PC-9 (cell line): ENCODE data around the gene THAP7. TPM values are rescaled to one million over a fixed set of nuclear protein-coding genes. Genes with fewer than 3 reads are reported as not detected.

ENCODE experiments used
- BruUV-seq: library from RNA; stranded (reverse); fragments of 400-500 nt; replicated peaks from 2 replicates; lab custom pipeline; 2021; lab: Mats Ljungman, UMichigan
- CTCF ChIA-PET: fragments of 300-600 bp; sonication (Branson Sonifier 250); formaldehyde crosslinking; loops from one replicate; lab custom pipeline; 2022; ENCODE audit warnings: antibody characterized with exemption; lab: Charles Lee
- POLR2A ChIA-PET: fragments of 300-600 bp; sonication (Branson Sonifier 250); formaldehyde crosslinking; loops from one replicate; lab custom pipeline; 2022; ENCODE audit warnings: antibody characterized with exemption; ENCODE audit not compliant: unreplicated experiment; lab: Charles Lee
- DNase-seq, 2 experiments: peaks; one replicate each; pipeline versions ENCODE4 v3.0.0 to v3.0.0-alpha.2; 2015 to 2022; ENCODE audit warnings: mixed read lengths in 1 of 2
- H2AFZ ChIP-seq: fragments of 200-600 bp; sonication (generic); 2 replicates; pipeline ENCODE4 v1.8.1; 2017; ENCODE audit warnings: antibody characterized with exemption
- H3F3A ChIP-seq: fragments of 200-600 bp; sonication (generic); 2 replicates; pipeline ENCODE4 v1.8.1; 2017; ENCODE audit warnings: antibody characterized with exemption, mild to moderate bottlenecking, low read depth; ENCODE audit not compliant: insufficient read depth
- H3K27ac ChIP-seq: fragments of 200-600 bp; sonication (generic); 2 replicates; pipeline ENCODE4 v1.6.1; 2016; ENCODE audit warnings: mixed run types
- H3K27me3 ChIP-seq: fragments of 200-600 bp; sonication (generic); 2 replicates; pipeline ENCODE4 v1.6.1; 2016; ENCODE audit warnings: low read depth, mixed run types; ENCODE audit not compliant: insufficient read depth
- H3K36me3 ChIP-seq: fragments of 200-600 bp; sonication (generic); 2 replicates; pipeline ENCODE4 v1.6.1; 2016; ENCODE audit warnings: low read depth, mixed run types
- H3K4me1 ChIP-seq: fragments of 200-600 bp; sonication (generic); replicated peaks from 2 replicates; pipeline ENCODE4 v1.6.1; 2016; ENCODE audit warnings: mixed run types; ENCODE audit not compliant: insufficient read depth
- H3K4me2 ChIP-seq: fragments of 200-600 bp; sonication (generic); 2 replicates; pipeline ENCODE4 v1.6.1; 2017; ENCODE audit warnings: mixed run types
- H3K4me3 ChIP-seq: fragments of 200-600 bp; sonication (generic); 2 replicates; pipeline ENCODE4 v1.6.1; 2016; ENCODE audit warnings: mixed run types
- H3K79me2 ChIP-seq: fragments of 200-600 bp; sonication (generic); 2 replicates; pipeline ENCODE4 v1.6.1; 2017; ENCODE audit warnings: low read depth, mixed run types
- H3K9me2 ChIP-seq: fragments of 200-600 bp; sonication (generic); 2 replicates; pipeline ENCODE4 v1.8.1; 2017; ENCODE audit warnings: mild to moderate bottlenecking; ENCODE audit not compliant: insufficient read depth
- H3K9me3 ChIP-seq: fragments of 200-600 bp; sonication (generic); 2 replicates; pipeline ENCODE4 v1.8.1; 2016; ENCODE audit warnings: low read depth; ENCODE audit not compliant: insufficient read depth
- H4K20me1 ChIP-seq: fragments of 200-600 bp; sonication (generic); 2 replicates; pipeline ENCODE4 v1.8.1; 2017; ENCODE audit not compliant: insufficient read depth
- CTCF ChIP-seq: fragments of 200-600 bp; sonication (generic); conservative IDR thresholded peaks from 2 replicates; pipeline ENCODE4 v1.6.1; 2017; ENCODE audit warnings: mixed run types, antibody characterized with exemption, mild to moderate bottlenecking, moderate library complexity
- EZH2 ChIP-seq: fragments of 200-600 bp; sonication (generic); IDR thresholded peaks from 2 replicates; pipeline ENCODE4 v1.8.0; 2017; ENCODE audit warnings: antibody characterized with exemption, low read depth
- intact Hi-C: fragments of 100-400 bp; cut with micrococcal nuclease; formaldehyde crosslinking; loops from one replicate; pipeline ENCODE4 v1.10.0; 2022; ENCODE audit not compliant: unreplicated experiment
- total RNA-seq: library from RNA; stranded (reverse); gene quantifications from 2 replicates; pipeline ENCODE4 v1.2.3, GENCODE V29; 2021

Gene THAP7
- total RNA-seq, 1 experiment from 2014 or later = 17.0 TPM

- Histone ChIP-seq H3K36me3 (no peaks in the 10 kb centered on the region), H3K79me2 (no peaks in the 10 kb centered on the region), H3K9me2 (no peaks in the 10 kb centered on the region), H2AFZ (no peak overlapping the region), H3F3A (no peaks in the 10 kb centered on the region), H3K9me3 (no peaks in the 10 kb centered on the region), H3K27ac (no peak overlapping the region), H3K27me3 (no peaks in the 10 kb centered on the region), H3K4me3 (no peak overlapping the region), H3K4me2 (no peak overlapping the region), H4K20me1 (no peaks in the 10 kb centered on the region), H3K4me1 (peaks cover 15% of the 10 kb centered on the region)
- BruUV-seq = no TSS peak
- intact Hi-C loops = no loop called here
- CTCF ChIA-PET = interaction anchor here (0.6 kb wide), 1 partner anchor 27 kb away, joined by 4 read pairs; no protein-coding TSS in a partner anchor
- no peak for DNase-seq
- TF ChIP-seq EZH2 (no peak), CTCF (no peak)
- POLR2A ChIA-PET = no interaction called here
Measured at GRCh38 chr22:21016644-21017420, 14.9 kb upstream of the THAP7 start.

- ChIA-PET CTCF (no interaction called here), POLR2A (interaction anchor here (0.6 kb wide), 1 partner anchor 13 kb away, joined by 3 read pairs; the partner anchor contains the start of gene THAP7)
- Histone ChIP-seq H3K27ac (no peak overlapping the region), H3K9me3 (no peaks in the 10 kb centered on the region), H2AFZ (no peak overlapping the region), H3K4me2 (peak overlapping the region; percentile 70), H3K27me3 (no peaks in the 10 kb centered on the region), H3K79me2 (no peaks in the 10 kb centered on the region), H3K4me1 (peaks cover 15% of the 10 kb centered on the region), H3F3A (no peaks in the 10 kb centered on the region), H3K36me3 (no peaks in the 10 kb centered on the region), H3K4me3 (peak overlapping the region; percentile 34; the same call in 1 of the 2 replicates), H3K9me2 (no peaks in the 10 kb centered on the region), H4K20me1 (no peaks in the 10 kb centered on the region)
- no TSS peak for BruUV-seq
- DNase-seq = no peak
- TF ChIP-seq EZH2 (no peak), CTCF (no peak)
- intact Hi-C loops = no loop called here
Measured at GRCh38 chr22:21015466-21016006, 13.6 kb upstream of the THAP7 start.

- H3K36me3 ChIP-seq = no peaks in the 10 kb centered on the region
- no peaks in the 10 kb centered on the region for H4K20me1 ChIP-seq
- peak within 1 kb of the TSS; percentile 70 for H3K4me2 ChIP-seq
- no peaks in the 10 kb centered on the region for H3K27me3 ChIP-seq
- no peaks in the 10 kb centered on the region for H3K9me3 ChIP-seq
- intact Hi-C loops = no loop called here
- H3K79me2 ChIP-seq = no peaks in the 10 kb centered on the region
- H3K4me1 ChIP-seq = peaks cover 15% of the 10 kb centered on the region
- H3F3A ChIP-seq = no peaks in the 10 kb centered on the region
- peak; percentile 39 to 40 for DNase-seq
- ChIA-PET POLR2A (interaction anchor here (0.5 to 0.7 kb wide), 3 partner anchors 11 to 88 kb away, joined by 3 to 4 read pairs (median 4); no protein-coding TSS in a partner anchor), CTCF (no interaction called here)
- peak within 1 kb of the TSS; percentile 50; the same call in 1 of the 2 replicates for H2AFZ ChIP-seq
- BruUV-seq = no TSS peak
- H3K27ac ChIP-seq = no peak within 1 kb of the TSS
- H3K9me2 ChIP-seq = no peaks in the 10 kb centered on the region
- no peak for TF ChIP-seq CTCF
- no peak for TF ChIP-seq EZH2
- H3K4me3 ChIP-seq = peak within 1 kb of the TSS; percentile 34; the same call in 1 of the 2 replicates
Measured at GRCh38 chr22:21014726-21015465, 13.0 kb upstream of the THAP7 start, which contains the start of gene P2RX6. Gene P2RX6 (plus strand): TSS chr22:21015165. CDS start chr22:21015175, 10 bp downstream.
